Hematopoietic multipotent progenitor cell treated with erythropoietin and hydrocortisone succinate and interleukin-3 and kit ligand, for 4 days (in vitro differentiated cells): ENCODE results near the gene CRTC1.

Experiments used
- DNase-seq: peaks from one replicate; pipeline ENCODE4 v3.0.0-alpha.2; 2015

CRTC1 gene

GRCh38 chr19:18772620-18773587 lies 89.4 kb downstream of the CRTC1 start:
- no peak for DNase-seq

- no peak for DNase-seq
These were observed 90.2 kb downstream of the CRTC1 start for GRCh38 chr19:18773682-18774081.

- DNase-seq, result no peak
These were observed 90.6 kb downstream of the CRTC1 start for GRCh38 chr19:18774107-18774506.

GRCh38 chr19:18774782-18775444 lies 91.4 kb downstream of the CRTC1 start:
- no peak for DNase-seq

GRCh38 chr19:18775586-18776287 lies 92.3 kb downstream of the CRTC1 start:
- DNase-seq, result no peak

- no peak for DNase-seq
These were observed 92.8 kb downstream of the CRTC1 start for GRCh38 chr19:18776288-18776594.

GRCh38 chr19:18776736-18777135 lies 93.3 kb downstream of the CRTC1 start:
- no peak for DNase-seq

- no peak for DNase-seq
These were observed 94.0 kb downstream of the CRTC1 start for GRCh38 chr19:18777301-18778075.

- DNase-seq, result no peak
These were observed 94.6 kb downstream of the CRTC1 start for GRCh38 chr19:18778076-18778389.

GRCh38 chr19:18778826-18779495 lies 95.5 kb downstream of the CRTC1 start:
- no peak for DNase-seq

- no peak for DNase-seq
These were observed 96.6 kb downstream of the CRTC1 start for GRCh38 chr19:18780081-18780480.

GRCh38 chr19:18780631-18781030 lies 97.2 kb downstream of the CRTC1 start:
- no peak for DNase-seq

- no peak for DNase-seq
These were observed 97.6 kb downstream of the CRTC1 start for GRCh38 chr19:18781047-18781600.

GRCh38 chr19:18781885-18782527 lies 98.5 kb downstream of the CRTC1 start:
- DNase-seq, result no peak

- no peak for DNase-seq
These were observed 99.2 kb downstream of the CRTC1 start for GRCh38 chr19:18782559-18783225.

GRCh38 chr19:18783958-18784785 lies 100.7 kb downstream of the CRTC1 start:
- no peak for DNase-seq

GRCh38 chr19:18784786-18785120 lies 101.3 kb downstream of the CRTC1 start:
- DNase-seq, result no peak

- peak; percentile 92 for DNase-seq
These were observed 102.0 kb downstream of the CRTC1 start for GRCh38 chr19:18785179-18786124.
